Mammary epithelial cell (primary cell): ENCODE results near the gene TSSC4.

Experiments
- EZH2 ChIP-seq: IDR thresholded peaks from 2 replicates; pipeline ENCODE4 v1.6.1; 2012; ENCODE audit warnings: low read length, inconsistent platforms, borderline replicate concordance
- TF ChIP-seq, protein P1 (sequence below), 2 donors: IDR thresholded peaks in 1 of 2; conservative IDR thresholded peaks in 1 of 2; 2 replicates each; pipeline ENCODE4 v1.5.1; 2011 to 2012; ENCODE audit warnings: inconsistent platforms in 2 of 2, low read length in 2 of 2, mild to moderate bottlenecking in 2 of 2, control low read depth in 1 of 2, low read depth in 1 of 2; ENCODE audit not compliant: insufficient read depth in 1 of 2; ENCODE audit errors: extremely low read depth in 1 of 2

- TF ChIP-seq, protein P1, sequence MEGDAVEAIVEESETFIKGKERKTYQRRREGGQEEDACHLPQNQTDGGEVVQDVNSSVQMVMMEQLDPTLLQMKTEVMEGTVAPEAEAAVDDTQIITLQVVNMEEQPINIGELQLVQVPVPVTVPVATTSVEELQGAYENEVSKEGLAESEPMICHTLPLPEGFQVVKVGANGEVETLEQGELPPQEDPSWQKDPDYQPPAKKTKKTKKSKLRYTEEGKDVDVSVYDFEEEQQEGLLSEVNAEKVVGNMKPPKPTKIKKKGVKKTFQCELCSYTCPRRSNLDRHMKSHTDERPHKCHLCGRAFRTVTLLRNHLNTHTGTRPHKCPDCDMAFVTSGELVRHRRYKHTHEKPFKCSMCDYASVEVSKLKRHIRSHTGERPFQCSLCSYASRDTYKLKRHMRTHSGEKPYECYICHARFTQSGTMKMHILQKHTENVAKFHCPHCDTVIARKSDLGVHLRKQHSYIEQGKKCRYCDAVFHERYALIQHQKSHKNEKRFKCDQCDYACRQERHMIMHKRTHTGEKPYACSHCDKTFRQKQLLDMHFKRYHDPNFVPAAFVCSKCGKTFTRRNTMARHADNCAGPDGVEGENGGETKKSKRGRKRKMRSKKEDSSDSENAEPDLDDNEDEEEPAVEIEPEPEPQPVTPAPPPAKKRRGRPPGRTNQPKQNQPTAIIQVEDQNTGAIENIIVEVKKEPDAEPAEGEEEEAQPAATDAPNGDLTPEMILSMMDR (conservative IDR thresholded peaks at IDR 0.05 in 1 of 2, IDR thresholded peaks at IDR 0.05 in 1 of 2; ENCODE audit: extremely low read depth in 1 of 2, insufficient read depth in 1 of 2, low read depth in 1 of 2, low read length in 2 of 2): no peak
- no peak for TF ChIP-seq EZH2
Measured at GRCh38 chr11:2377511-2378443, 22.8 kb upstream of the TSSC4 start.
